Small intestine (tissue), 7 donors: ENCODE measurements around the gene CSNK1A1. TPM values are rescaled to one million over a fixed set of nuclear protein-coding genes. Genes with fewer than 3 reads are reported as not detected.
"Not testable (repeated sequence)": the region's sequence is repeated elsewhere in the genome, so short reads cannot be mapped to it uniquely, and the experiment has no call there.

Experiments used
- DNase-seq, 2 donors: peaks; one replicate each; pipeline versions ENCODE4 v3.0.0 to v3.0.0-alpha.2; 2013
- FAIRE-seq: peaks from 2 replicates; lab custom pipeline; 2012; peaks lifted over from hg19 to GRCh38; lab: Jason Lieb, UNC
- H3K27ac ChIP-seq, 3 donors: one replicate each; pipeline ENCODE4 v1.5.1; 2013; ENCODE audit warnings: low read length in 2 of 3, mild to moderate bottlenecking in 2 of 3, control low read depth in 1 of 3, inconsistent platforms in 1 of 3, low read depth in 1 of 3, moderate library complexity in 1 of 3
- H3K27me3 ChIP-seq, 3 donors: one replicate each; pipeline ENCODE4 v1.6.1; 2013; ENCODE audit warnings: low read length in 3 of 3, inconsistent platforms in 1 of 3; ENCODE audit not compliant: control insufficient read depth in 3 of 3, insufficient read depth in 3 of 3
- H3K36me3 ChIP-seq, 3 donors: one replicate each; pipeline ENCODE4 v1.6.1; 2013; ENCODE audit warnings: low read length in 3 of 3, inconsistent platforms in 1 of 3, low read depth in 1 of 3, mild to moderate bottlenecking in 1 of 3, moderate library complexity in 1 of 3; ENCODE audit not compliant: control insufficient read depth in 3 of 3, insufficient read depth in 2 of 3
- H3K4me1 ChIP-seq, 3 donors: one replicate each; pipeline ENCODE4 v1.6.1; 2013; ENCODE audit warnings: low read length in 2 of 3, inconsistent platforms in 1 of 3, low read depth in 1 of 3, mild to moderate bottlenecking in 1 of 3, moderate library complexity in 1 of 3; ENCODE audit not compliant: control insufficient read depth in 3 of 3, insufficient read depth in 2 of 3
- H3K4me3 ChIP-seq, 3 donors: one replicate each; pipeline ENCODE4 v1.5.1; 2013; ENCODE audit warnings: low read length in 3 of 3, control low read depth in 1 of 3, inconsistent platforms in 1 of 3, low read depth in 1 of 3, mild to moderate bottlenecking in 1 of 3, moderate library complexity in 1 of 3
- H3K9me3 ChIP-seq, 2 donors: one replicate each; pipeline ENCODE4 v1.6.1; 2013; ENCODE audit warnings: low read depth in 1 of 2, low read length in 1 of 2; ENCODE audit not compliant: control insufficient read depth in 2 of 2, insufficient read depth in 1 of 2
- WGBS, 3 donors: extraction: QIAGEN DNeasy Blood & Tissue Kit; methylation state at CpG; one replicate each; pipeline ENCODE4 v1.1.7; 2013; 5-methylcytosine and 5-hydroxymethylcytosine counted together
- polyA plus RNA-seq, 4 donors: library from polyadenylated mRNA; stranded (reverse) in 3 of 4; unstranded in 1 of 4; fragments of 200-250 nt in 3 of 4; fragments of 120-200 nt in 1 of 4; gene quantifications; one replicate each; pipeline versions ENCODE4 v1.2.1 to v1.2.3, GENCODE V29; 2013
- donor health status: healthy with polysubstance abuse.
- donor health status: control.
- donor health status: control.
- donor health status: Bipolar disorder and iron deficiency.
- donor health status: healthy.

CSNK1A1 gene
- polyA plus RNA-seq, 4 donors = 58.6 to 118 (median 84.5) TPM

DNA sequence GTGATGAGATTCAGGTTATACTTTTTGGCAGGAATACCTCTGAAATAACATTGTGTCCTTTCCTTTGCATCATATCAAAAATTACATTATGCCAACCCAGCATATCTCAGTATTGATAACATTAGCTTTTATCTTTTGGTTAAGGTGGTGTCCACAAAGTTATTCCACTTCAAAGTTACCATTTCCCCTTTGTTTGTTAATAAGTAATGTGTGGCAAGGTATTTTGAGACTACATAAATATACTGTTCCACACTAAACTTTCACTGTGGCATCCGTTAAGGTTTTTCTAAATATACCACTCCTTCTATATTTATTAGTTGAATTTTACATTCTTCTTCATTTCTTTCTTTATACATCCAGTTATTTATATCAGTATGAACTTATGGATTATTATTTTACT is 16.0 kb upstream of the CSNK1A1 start:
- Histone ChIP-seq H3K9me3 (no peaks in the 10 kb centered on the region), H3K36me3 (no peaks in the 10 kb centered on the region), H3K27ac (no peak overlapping the region), H3K4me3 (no peak overlapping the region), H3K4me1 (peaks cover 0 to 13% (median 0%) of the 10 kb centered on the region in 3 donors), H3K27me3 (no peaks in the 10 kb centered on the region)
- 29 to 56% (median 55%) methylated on average over 1 of the region's 1 CpG for WGBS, 3 donors
- FAIRE-seq = no peak
- no peak for DNase-seq

DNA sequence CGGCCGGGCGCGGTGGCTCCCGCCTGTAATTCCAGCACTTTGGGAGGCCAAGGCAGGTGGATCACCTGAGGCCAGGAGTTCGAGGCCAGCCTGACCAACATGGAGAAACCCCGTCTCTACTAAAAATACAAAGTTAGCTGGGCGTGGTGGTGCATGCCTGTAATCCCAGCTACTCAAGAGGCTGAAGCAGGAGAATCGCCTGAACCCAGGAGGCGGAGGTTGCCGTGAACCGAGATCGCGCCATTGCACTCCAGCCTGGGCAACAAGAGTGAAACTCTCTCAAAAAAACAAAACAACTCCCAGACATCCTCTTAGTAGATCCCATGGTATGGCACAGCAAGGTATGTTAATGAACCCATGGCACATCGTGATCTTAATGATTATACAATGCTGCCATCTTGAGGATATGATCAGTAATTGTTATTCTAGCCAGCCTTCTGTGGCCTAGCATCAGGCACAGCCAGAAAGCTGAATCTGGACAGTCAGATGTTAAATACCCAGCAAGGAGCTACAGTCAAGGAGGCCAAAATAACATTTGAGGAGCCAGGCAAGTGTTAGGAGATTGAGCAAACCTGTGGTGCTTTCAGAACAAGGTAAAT is 13.4 kb upstream of the CSNK1A1 start:
- DNase-seq = peak; percentile 78 to 80
- WGBS, 3 donors = 46 to 52% (median 48%) methylated on average over 15 of the region's 15 CpGs
- not testable (repeated sequence) for H3K4me3 ChIP-seq, FAIRE-seq, H3K27ac ChIP-seq, H3K27me3 ChIP-seq, H3K36me3 ChIP-seq, H3K9me3 ChIP-seq
- peaks cover 0 to 16% (median 0%) of the 10 kb centered on the region in 3 donors for H3K4me1 ChIP-seq

DNA sequence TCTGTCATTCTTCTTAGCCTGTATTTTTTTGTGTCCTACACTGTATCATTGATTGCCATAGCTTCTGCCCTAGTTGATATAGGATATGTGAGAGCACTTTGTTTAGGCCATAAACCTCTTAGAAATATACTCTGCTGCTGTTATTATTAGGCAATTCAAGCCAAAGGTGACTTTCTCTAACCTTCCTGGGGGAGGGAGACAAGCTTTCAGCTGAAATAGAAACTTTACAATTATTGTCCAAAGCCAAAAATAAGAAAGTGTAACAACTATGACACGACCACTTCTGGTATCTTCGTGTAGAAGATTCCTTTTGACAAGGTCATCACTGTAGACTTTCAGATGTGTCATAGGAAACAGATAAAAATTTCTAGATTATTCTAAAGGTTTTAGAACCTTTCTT is 12.2 kb upstream of the CSNK1A1 start:
- Histone ChIP-seq H3K27me3 (no peaks in the 10 kb centered on the region), H3K36me3 (no peaks in the 10 kb centered on the region), H3K4me3 (no peak overlapping the region), H3K4me1 (peaks cover 0 to 16% (median 0%) of the 10 kb centered on the region in 3 donors), H3K27ac (peak overlapping the region in 2 of 3 donors; percentile 48 to 70), H3K9me3 (no peaks in the 10 kb centered on the region)
- peak in 1 of 2 donors; percentile 67 for DNase-seq
- WGBS, 3 donors = 32 to 51% (median 32%) methylated on average over 2 of the region's 2 CpGs
- FAIRE-seq = no peak

DNA sequence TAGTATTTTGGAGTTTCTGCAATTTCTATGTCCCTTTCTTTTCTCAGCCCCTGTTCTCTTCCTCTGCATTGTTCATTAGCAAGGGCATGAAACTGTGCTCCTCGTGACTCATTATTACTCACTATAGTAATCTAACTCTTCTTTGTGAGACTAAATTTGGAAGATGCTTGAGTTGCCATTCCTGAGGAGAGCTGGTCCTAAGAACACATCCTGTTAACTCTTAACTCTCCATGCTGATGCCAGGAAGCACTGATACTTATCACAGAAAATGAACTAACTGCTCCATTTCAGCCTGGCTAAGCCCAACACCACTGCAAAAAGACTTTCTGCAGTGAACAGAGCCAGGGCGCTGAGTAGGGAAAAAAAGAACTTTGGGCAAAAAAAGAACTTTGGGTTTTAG is 10.6 kb upstream of the CSNK1A1 start:
- no peak for DNase-seq
- no peaks in the 10 kb centered on the region for H3K9me3 ChIP-seq
- WGBS, 3 donors = 46 to 68% (median 64%) methylated on average over 2 of the region's 2 CpGs
- peak overlapping the region in 2 of 3 donors; percentile 34 to 48 for H3K27ac ChIP-seq
- H3K36me3 ChIP-seq = no peaks in the 10 kb centered on the region
- no peak overlapping the region for H3K4me3 ChIP-seq
- H3K4me1 ChIP-seq = peaks cover 0 to 16% (median 0%) of the 10 kb centered on the region in 3 donors
- H3K27me3 ChIP-seq = no peaks in the 10 kb centered on the region
- no peak for FAIRE-seq

- FAIRE-seq (no peak), DNase-seq (no peak)
- H3K9me3 ChIP-seq = no peaks in the 10 kb centered on the region
- H3K36me3 ChIP-seq = no peaks in the 10 kb centered on the region
- H3K4me3 ChIP-seq = no peak overlapping the region
- no peaks in the 10 kb centered on the region for H3K27me3 ChIP-seq
- WGBS, 3 donors = 64 to 91% (median 86%) methylated on average over 2 of the region's 2 CpGs
- H3K27ac ChIP-seq = no peak overlapping the region
- peaks cover 0 to 16% (median 0%) of the 10 kb centered on the region in 3 donors for H3K4me1 ChIP-seq
Observed at GRCh38 chr5:149559706-149560105, 8.5 kb upstream of the CSNK1A1 start.

DNA sequence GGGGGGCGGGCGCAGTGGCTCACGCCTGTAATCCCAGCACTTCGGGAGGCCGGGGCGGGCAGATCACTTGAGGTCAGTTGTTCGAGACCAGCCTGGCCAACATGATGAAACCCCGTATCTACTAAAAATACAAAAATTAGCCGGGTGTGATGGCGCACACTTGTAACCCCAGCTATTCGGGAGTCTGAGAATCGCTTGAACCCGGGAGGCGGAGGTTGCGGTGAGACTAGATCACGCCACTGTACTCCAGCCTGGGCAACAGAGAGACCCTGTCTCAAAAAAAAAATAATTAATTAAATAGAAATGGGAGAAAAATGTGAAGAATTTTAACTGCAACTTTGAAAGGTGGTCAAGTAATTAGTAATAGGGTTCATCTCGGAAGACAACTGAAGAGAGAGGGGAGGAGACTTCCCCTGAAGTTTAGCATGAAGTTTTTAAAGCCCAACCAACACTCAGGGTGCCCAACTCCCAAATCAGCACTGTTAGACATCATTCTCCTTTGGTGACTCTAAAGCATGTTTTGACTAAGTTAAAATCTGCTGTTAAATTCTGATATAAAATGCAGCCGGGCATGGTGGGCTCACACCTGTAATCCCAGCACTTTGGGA is 1.4 kb upstream of the CSNK1A1 start:
- WGBS, 3 donors = 93 to 96% (median 94%) methylated on average over 18 of the region's 18 CpGs
- no peak overlapping the region for H3K27ac ChIP-seq
- no peak overlapping the region for H3K4me3 ChIP-seq
- peaks cover 0 to 2% (median 0%) of the 10 kb centered on the region in 3 donors for H3K4me1 ChIP-seq
- no peak for FAIRE-seq
- H3K9me3 ChIP-seq = no peaks in the 10 kb centered on the region
- no peaks in the 10 kb centered on the region for H3K27me3 ChIP-seq
- peaks cover 0 to 20% (median 0%) of the 10 kb centered on the region in 3 donors for H3K36me3 ChIP-seq
- DNase-seq = no peak

DNA sequence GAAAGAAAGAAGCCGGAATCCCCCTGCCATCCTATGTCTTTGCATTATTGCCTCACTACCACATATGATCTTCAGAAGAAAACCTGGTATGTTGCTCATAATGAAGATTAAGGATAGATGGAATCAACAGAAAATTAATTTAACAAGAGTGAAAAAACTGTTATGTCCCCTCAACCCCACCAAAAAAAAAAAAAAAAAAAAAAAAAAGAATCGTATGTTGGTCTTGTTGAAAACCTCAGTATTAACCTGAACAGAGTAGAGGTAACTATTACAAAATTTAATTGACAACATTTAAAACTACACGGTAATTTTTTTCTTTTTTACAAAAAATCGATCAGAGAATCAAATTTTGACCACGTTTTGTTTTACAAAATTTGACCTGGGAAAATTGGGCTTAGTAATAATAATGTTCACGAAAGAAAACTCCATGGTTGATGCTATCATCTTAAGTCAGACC is 827 bp upstream of the CSNK1A1 start:
- H3K4me3 ChIP-seq = peak overlapping the region; percentile 36 to 89 (median 43)
- H3K27me3 ChIP-seq = no peaks in the 10 kb centered on the region
- 20 to 28% (median 26%) methylated on average over 6 of the region's 6 CpGs for WGBS, 3 donors
- H3K36me3 ChIP-seq = peaks cover 0 to 20% (median 0%) of the 10 kb centered on the region in 3 donors
- H3K27ac ChIP-seq = peak overlapping the region; percentile 95 to 99 (median 95)
- H3K9me3 ChIP-seq = no peaks in the 10 kb centered on the region
- DNase-seq (no peak), FAIRE-seq (no peak)
- H3K4me1 ChIP-seq = peaks cover 0 to 3% (median 0%) of the 10 kb centered on the region in 3 donors

GRCh38 chr5:149550594-149551226 is 529 bp downstream of the CSNK1A1 start:
- WGBS, 3 donors = 0% methylated on average over 37 to 40 of the region's 40 CpGs
- H3K27me3 ChIP-seq = no peaks in the 10 kb centered on the region
- H3K4me3 ChIP-seq = peak overlapping the region; percentile 80 to 89 (median 88)
- no peaks in the 10 kb centered on the region for H3K9me3 ChIP-seq
- FAIRE-seq = no peak
- H3K4me1 ChIP-seq = peaks cover 0 to 6% (median 0%) of the 10 kb centered on the region in 3 donors
- peak in 1 of 2 donors; percentile 34 for DNase-seq
- peak overlapping the region; percentile 95 to 99 (median 97) for H3K27ac ChIP-seq
- H3K36me3 ChIP-seq = peaks cover 0 to 28% (median 4%) of the 10 kb centered on the region in 3 donors
